Neural progenitor cell (in vitro differentiated cells): Measurements from ENCODE around the gene PLN. TPM values are rescaled to one million over a fixed set of nuclear protein-coding genes. Genes with fewer than 3 reads are reported as not detected.

ENCODE experiments used
- DNase-seq: peaks from one replicate; pipeline ENCODE4 v3.0.0-alpha.2; 2016; ENCODE audit warnings: low spot score
- H2AFZ ChIP-seq: fragments of 200-600 bp; sonication (generic); replicated peaks from 2 replicates; pipeline ENCODE4 v1.6.1; 2016; ENCODE audit warnings: antibody characterized with exemption
- H3F3A ChIP-seq: fragments of 200-600 bp; sonication (generic); 2 replicates; pipeline ENCODE4 v1.6.1; 2016; ENCODE audit warnings: antibody characterized with exemption, low read depth
- H3K27ac ChIP-seq: fragments of 200-600 bp; sonication (generic); 2 replicates; pipeline ENCODE4 v1.5.1; 2016; ENCODE audit warnings: mild to moderate bottlenecking
- H3K27me3 ChIP-seq: fragments of 200-600 bp; sonication (generic); 2 replicates; pipeline ENCODE4 v1.6.1; 2016; ENCODE audit warnings: mild to moderate bottlenecking, moderate library complexity
- H3K36me3 ChIP-seq: fragments of 200-600 bp; sonication (generic); 2 replicates; pipeline ENCODE4 v1.5.1; 2016
- H3K4me1 ChIP-seq: fragments of 200-600 bp; sonication (generic); 2 replicates; pipeline ENCODE4 v1.6.1; 2016; ENCODE audit warnings: mixed run types
- H3K4me2 ChIP-seq: fragments of 200-600 bp; sonication (generic); 2 replicates; pipeline ENCODE4 v1.6.1; 2016
- H3K4me3 ChIP-seq: fragments of 200-600 bp; sonication (generic); 2 replicates; pipeline ENCODE4 v1.5.1; 2016
- H3K79me2 ChIP-seq: fragments of 200-600 bp; sonication (generic); 2 replicates; pipeline ENCODE4 v1.6.1; 2016; ENCODE audit warnings: low read depth
- H3K9ac ChIP-seq: fragments of 200-600 bp; sonication (generic); 2 replicates; pipeline ENCODE4 v1.6.1; 2016
- H3K9me3 ChIP-seq: fragments of 200-600 bp; sonication (generic); 2 replicates; pipeline ENCODE4 v1.5.1; 2016; ENCODE audit warnings: low read depth
- H4K20me1 ChIP-seq: fragments of 200-600 bp; sonication (generic); 2 replicates; pipeline ENCODE4 v1.6.1; 2016; ENCODE audit warnings: low read depth
- H3K27ac Mint-ChIP-seq: 3 replicates; pipeline ENCODE4 v1.8.0; 2021; ENCODE audit warnings: mixed read lengths
- H3K27me3 Mint-ChIP-seq: 2 replicates; pipeline ENCODE4 v1.8.0; 2022; ENCODE audit warnings: low read depth, mild to moderate bottlenecking, inconsistent platforms, moderate library complexity, mixed read lengths; ENCODE audit not compliant: insufficient read depth
- H3K36me3 Mint-ChIP-seq: 3 replicates; pipeline ENCODE4 v1.8.0; 2021; ENCODE audit warnings: mixed read lengths
- H3K4me1 Mint-ChIP-seq: 3 replicates; pipeline ENCODE4 v1.8.0; 2021; ENCODE audit warnings: mixed read lengths
- H3K4me3 Mint-ChIP-seq: 3 replicates; pipeline ENCODE4 v1.8.0; 2021; ENCODE audit warnings: mild to moderate bottlenecking, moderate library complexity, mixed read lengths
- H3K9me3 Mint-ChIP-seq: 3 replicates; pipeline ENCODE4 v1.8.0; 2020; ENCODE audit warnings: mixed read lengths
- EZH2 ChIP-seq: fragments of 200-600 bp; sonication (generic); IDR thresholded peaks from 2 replicates; pipeline ENCODE4 v1.6.1; 2017; ENCODE audit warnings: antibody characterized with exemption, mild to moderate bottlenecking, moderate library complexity
- EZH2phosphoT487 ChIP-seq: fragments of 200-600 bp; sonication (generic); IDR thresholded peaks from 2 replicates; pipeline ENCODE4 v1.6.1; 2017; ENCODE audit warnings: antibody characterized with exemption
- total RNA-seq: library from RNA; depleted of rRNA; stranded (reverse); fragments of >200 nt; gene quantifications from 2 replicates; pipeline ENCODE4 v1.2.3, GENCODE V29; 2015; ENCODE audit warnings: low replicate concordance
- TF ChIP-seq, protein P1 (sequence below): fragments of 200-600 bp; sonication (generic); IDR thresholded peaks from 2 replicates; pipeline ENCODE4 v1.5.1; 2017; ENCODE audit warnings: antibody characterized with exemption, mild to moderate bottlenecking

The PLN gene
- total RNA-seq, 1 donor from 2014 or later: not detected

DNA sequence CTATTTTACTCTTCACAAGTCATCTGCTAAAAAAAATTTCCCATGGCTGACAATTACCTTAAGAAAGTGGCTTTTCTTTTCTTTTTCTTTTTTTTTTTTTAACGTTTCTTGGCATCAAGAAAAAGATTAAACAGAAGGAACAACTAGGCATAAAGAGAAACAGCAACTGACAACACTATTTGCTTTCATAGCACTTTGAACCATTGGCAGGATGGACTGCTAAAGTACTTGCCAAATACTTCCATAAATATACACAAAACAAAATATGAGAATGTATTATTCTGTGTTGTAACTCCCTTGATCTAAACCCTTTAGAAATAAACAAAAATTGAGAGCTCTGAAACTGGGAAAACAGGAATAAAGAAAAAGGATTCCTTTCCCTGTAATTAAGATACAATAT lies 20.0 kb upstream of the PLN start:
- H3K27ac Mint-ChIP-seq: no peak overlapping the region
- Histone ChIP-seq H4K20me1 (no peaks in the 10 kb centered on the region), H3K4me1 (no peaks in the 10 kb centered on the region), H3K79me2 (no peaks in the 10 kb centered on the region), H3K4me2 (no peak overlapping the region), H3K4me3 (no peak overlapping the region), H3K27ac (no peak overlapping the region), H3F3A (no peaks in the 10 kb centered on the region), H2AFZ (no peak overlapping the region), H3K9me3 (peaks cover 3% of the 10 kb centered on the region), H3K36me3 (no peaks in the 10 kb centered on the region), H3K27me3 (no peaks in the 10 kb centered on the region), H3K9ac (no peak overlapping the region)
- TF ChIP-seq EZH2phosphoT487: no peak
- TF ChIP-seq, protein P1, sequence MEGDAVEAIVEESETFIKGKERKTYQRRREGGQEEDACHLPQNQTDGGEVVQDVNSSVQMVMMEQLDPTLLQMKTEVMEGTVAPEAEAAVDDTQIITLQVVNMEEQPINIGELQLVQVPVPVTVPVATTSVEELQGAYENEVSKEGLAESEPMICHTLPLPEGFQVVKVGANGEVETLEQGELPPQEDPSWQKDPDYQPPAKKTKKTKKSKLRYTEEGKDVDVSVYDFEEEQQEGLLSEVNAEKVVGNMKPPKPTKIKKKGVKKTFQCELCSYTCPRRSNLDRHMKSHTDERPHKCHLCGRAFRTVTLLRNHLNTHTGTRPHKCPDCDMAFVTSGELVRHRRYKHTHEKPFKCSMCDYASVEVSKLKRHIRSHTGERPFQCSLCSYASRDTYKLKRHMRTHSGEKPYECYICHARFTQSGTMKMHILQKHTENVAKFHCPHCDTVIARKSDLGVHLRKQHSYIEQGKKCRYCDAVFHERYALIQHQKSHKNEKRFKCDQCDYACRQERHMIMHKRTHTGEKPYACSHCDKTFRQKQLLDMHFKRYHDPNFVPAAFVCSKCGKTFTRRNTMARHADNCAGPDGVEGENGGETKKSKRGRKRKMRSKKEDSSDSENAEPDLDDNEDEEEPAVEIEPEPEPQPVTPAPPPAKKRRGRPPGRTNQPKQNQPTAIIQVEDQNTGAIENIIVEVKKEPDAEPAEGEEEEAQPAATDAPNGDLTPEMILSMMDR: no peak
- H3K36me3 Mint-ChIP-seq: peaks cover 9% of the 10 kb centered on the region
- no peak overlapping the region for H3K4me3 Mint-ChIP-seq
- no peaks in the 10 kb centered on the region for H3K4me1 Mint-ChIP-seq
- no peak for DNase-seq
- peaks cover 12% of the 10 kb centered on the region for H3K9me3 Mint-ChIP-seq
- no peaks in the 10 kb centered on the region for H3K27me3 Mint-ChIP-seq

GRCh38 chr6:118529756-118530155 lies 18.3 kb upstream of the PLN start:
- H3K27ac Mint-ChIP-seq: no peak overlapping the region
- Histone ChIP-seq H3F3A (no peaks in the 10 kb centered on the region), H3K4me1 (no peaks in the 10 kb centered on the region), H3K4me2 (no peak overlapping the region), H2AFZ (no peak overlapping the region), H3K9ac (no peak overlapping the region), H3K9me3 (peaks cover 3% of the 10 kb centered on the region), H3K27ac (no peak overlapping the region), H3K36me3 (no peaks in the 10 kb centered on the region), H3K4me3 (no peak overlapping the region), H4K20me1 (no peaks in the 10 kb centered on the region), H3K27me3 (no peaks in the 10 kb centered on the region), H3K79me2 (no peaks in the 10 kb centered on the region)
- H3K4me1 Mint-ChIP-seq: no peaks in the 10 kb centered on the region
- H3K9me3 Mint-ChIP-seq: peaks cover 12% of the 10 kb centered on the region
- DNase-seq: no peak
- no peak for TF ChIP-seq EZH2phosphoT487
- no peak for TF ChIP-seq EZH2
- TF ChIP-seq, protein P1: no peak
- no peak overlapping the region for H3K4me3 Mint-ChIP-seq
- peaks cover 5% of the 10 kb centered on the region for H3K36me3 Mint-ChIP-seq
- H3K27me3 Mint-ChIP-seq: no peaks in the 10 kb centered on the region

DNA sequence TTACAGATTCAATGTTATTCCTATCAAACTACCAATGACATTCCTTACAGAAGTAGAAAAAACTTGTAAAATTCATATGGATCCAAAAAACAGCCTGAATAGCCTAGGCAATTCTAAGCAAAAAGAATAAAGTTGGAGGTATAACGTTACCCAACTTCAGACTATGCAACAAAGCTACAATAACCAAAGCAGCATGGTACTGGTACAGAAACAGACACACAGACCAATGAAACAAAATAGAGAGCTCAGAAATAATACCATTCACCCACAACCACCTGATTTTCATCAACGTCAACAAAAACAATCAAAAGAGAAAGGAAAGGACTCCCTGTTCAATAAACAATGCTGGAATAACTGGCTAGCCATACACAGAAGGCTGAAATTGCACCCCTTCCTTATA lies 17.2 kb upstream of the PLN start:
- no peaks in the 10 kb centered on the region for H4K20me1 ChIP-seq
- no peak overlapping the region for H3K27ac Mint-ChIP-seq

More for the DNA sequence above, 17.2 kb upstream of the PLN start:
- H3K9me3 ChIP-seq: peaks cover 3% of the 10 kb centered on the region
- H3K4me1 ChIP-seq: no peaks in the 10 kb centered on the region
- H3K4me2 ChIP-seq: no peak overlapping the region
- no peaks in the 10 kb centered on the region for H3F3A ChIP-seq
- Mint-ChIP-seq H3K36me3 (peaks cover 4% of the 10 kb centered on the region), H3K9me3 (peaks cover 12% of the 10 kb centered on the region), H3K4me1 (no peaks in the 10 kb centered on the region), H3K4me3 (no peak overlapping the region), H3K27me3 (no peaks in the 10 kb centered on the region)
- H3K27me3 ChIP-seq: no peaks in the 10 kb centered on the region
- H3K79me2 ChIP-seq: no peaks in the 10 kb centered on the region
- DNase-seq: no peak
- no peak overlapping the region for H3K27ac ChIP-seq
- no peak overlapping the region for H2AFZ ChIP-seq
- no peak overlapping the region for H3K4me3 ChIP-seq
- no peak overlapping the region for H3K9ac ChIP-seq
- TF ChIP-seq, protein P1: no peak
- TF ChIP-seq EZH2phosphoT487 (no peak), EZH2 (no peak)
- H3K36me3 ChIP-seq: no peaks in the 10 kb centered on the region
